AG04450 (cell line): ENCODE data around the gene LY6G6D. TPM values are rescaled to one million over a fixed set of nuclear protein-coding genes. Genes with fewer than 3 reads are reported as not detected.

Experiments used
- CTCF ChIA-PET: fragments of 300-600, 350-600 bp; formaldehyde crosslinking; extraction: SDS; loops from one replicate; lab custom pipeline; 2022; ENCODE audit warnings: antibody characterized with exemption, inconsistent platforms; lab: Charles Lee
- POLR2A ChIA-PET: fragments of 350-600 bp; formaldehyde crosslinking; extraction: SDS; loops from one replicate; lab custom pipeline; 2021; ENCODE audit warnings: antibody characterized with exemption, inconsistent platforms; lab: Yijun Ruan, JAX
- DNase-seq: peaks from one replicate; pipeline ENCODE4 v3.0.0-alpha.2; 2011; ENCODE audit warnings: low read depth, low spot score
- H3K27ac ChIP-seq: one replicate; pipeline ENCODE4 v1.5.1; 2012; ENCODE audit warnings: low read depth, low read length, control low read depth
- H3K27me3 ChIP-seq: one replicate; pipeline ENCODE4 v1.6.0; 2012; ENCODE audit warnings: low read length; ENCODE audit not compliant: control insufficient read depth, insufficient read depth
- H3K4me3 ChIP-seq: 2 replicates; pipeline ENCODE4 v1.5.1; 2011; ENCODE audit warnings: mild to moderate bottlenecking, low read depth, low read length, control low read depth
- H3K9me3 ChIP-seq: 2 replicates; pipeline ENCODE4 v1.5.1; 2012; ENCODE audit warnings: low read length; ENCODE audit not compliant: control insufficient read depth, insufficient read depth
- polyA plus RNA-seq: library from polyadenylated mRNA; depleted of rRNA; stranded (reverse); fragments of >200 nt; gene quantifications from 2 replicates; pipeline ENCODE4 v1.2.3, GENCODE V29; 2011
- TF ChIP-seq, protein P1 (sequence below): IDR thresholded peaks from 2 replicates; pipeline ENCODE4 v1.5.1; 2011; ENCODE audit warnings: low read depth, low read length, control low read depth, inconsistent platforms

The LY6G6D gene
- polyA plus RNA-seq, 1 experiment: not detected

DNA sequence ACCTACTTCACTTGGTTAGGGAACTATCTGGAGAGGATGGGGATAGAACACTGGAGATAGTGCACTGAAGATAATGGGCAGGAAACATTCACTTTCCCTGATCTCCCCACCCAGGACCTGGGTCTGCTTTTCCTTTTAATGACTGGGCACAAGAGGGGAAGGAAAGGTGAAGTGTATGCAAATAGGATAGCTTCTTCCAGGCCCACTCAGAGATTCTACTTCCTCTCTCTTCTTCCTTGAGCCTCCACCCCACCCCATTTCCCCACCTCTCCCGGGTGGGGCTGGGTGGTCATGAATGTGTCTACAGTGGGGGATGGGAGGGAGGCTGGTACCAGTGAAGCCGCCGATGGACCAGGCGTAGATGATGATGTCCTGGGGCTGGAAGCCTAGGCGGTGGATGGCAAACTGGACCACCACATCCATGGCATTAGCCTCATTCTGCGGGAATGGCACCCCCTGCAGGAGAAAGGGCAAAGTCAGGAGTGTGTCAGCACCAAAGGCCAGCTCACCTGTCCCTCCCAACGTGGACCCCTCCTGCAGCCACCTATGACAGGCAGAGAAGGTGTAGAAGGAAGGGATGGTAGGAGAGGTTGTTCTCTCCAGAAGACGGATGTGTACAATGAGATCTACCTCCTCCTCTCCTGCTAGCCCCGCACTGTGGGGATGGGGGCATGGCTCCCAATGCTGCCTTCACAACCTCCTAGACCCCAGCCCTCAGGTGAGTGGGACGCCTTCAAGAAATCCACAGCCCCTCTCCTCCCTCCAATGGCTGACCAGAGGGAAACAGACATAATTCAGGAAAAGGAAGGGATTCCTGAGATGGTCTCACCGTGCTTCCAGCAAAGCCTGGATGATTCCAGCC lies 25.7 kb upstream of the LY6G6D start:
- CTCF ChIA-PET: interaction anchor here (1.1 to 2.4 kb wide), 2 partner anchors 8 to 141 kb away, joined by 6 to 7 read pairs; partner anchors contain the start of gene LY6G5C
- POLR2A ChIA-PET: interaction anchor here (1.2 kb wide), 1 partner anchor 138 kb away, joined by 3 read pairs; the partner anchor contains the start of gene HSPA1B
- H3K27me3 ChIP-seq: no peaks in the 10 kb centered on the region
- H3K9me3 ChIP-seq: no peaks in the 10 kb centered on the region
- H3K27ac ChIP-seq: no peak overlapping the region
- TF ChIP-seq, protein P1, sequence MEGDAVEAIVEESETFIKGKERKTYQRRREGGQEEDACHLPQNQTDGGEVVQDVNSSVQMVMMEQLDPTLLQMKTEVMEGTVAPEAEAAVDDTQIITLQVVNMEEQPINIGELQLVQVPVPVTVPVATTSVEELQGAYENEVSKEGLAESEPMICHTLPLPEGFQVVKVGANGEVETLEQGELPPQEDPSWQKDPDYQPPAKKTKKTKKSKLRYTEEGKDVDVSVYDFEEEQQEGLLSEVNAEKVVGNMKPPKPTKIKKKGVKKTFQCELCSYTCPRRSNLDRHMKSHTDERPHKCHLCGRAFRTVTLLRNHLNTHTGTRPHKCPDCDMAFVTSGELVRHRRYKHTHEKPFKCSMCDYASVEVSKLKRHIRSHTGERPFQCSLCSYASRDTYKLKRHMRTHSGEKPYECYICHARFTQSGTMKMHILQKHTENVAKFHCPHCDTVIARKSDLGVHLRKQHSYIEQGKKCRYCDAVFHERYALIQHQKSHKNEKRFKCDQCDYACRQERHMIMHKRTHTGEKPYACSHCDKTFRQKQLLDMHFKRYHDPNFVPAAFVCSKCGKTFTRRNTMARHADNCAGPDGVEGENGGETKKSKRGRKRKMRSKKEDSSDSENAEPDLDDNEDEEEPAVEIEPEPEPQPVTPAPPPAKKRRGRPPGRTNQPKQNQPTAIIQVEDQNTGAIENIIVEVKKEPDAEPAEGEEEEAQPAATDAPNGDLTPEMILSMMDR: peak; percentile 46
- no peak overlapping the region for H3K4me3 ChIP-seq
- DNase-seq: no peak

DNA sequence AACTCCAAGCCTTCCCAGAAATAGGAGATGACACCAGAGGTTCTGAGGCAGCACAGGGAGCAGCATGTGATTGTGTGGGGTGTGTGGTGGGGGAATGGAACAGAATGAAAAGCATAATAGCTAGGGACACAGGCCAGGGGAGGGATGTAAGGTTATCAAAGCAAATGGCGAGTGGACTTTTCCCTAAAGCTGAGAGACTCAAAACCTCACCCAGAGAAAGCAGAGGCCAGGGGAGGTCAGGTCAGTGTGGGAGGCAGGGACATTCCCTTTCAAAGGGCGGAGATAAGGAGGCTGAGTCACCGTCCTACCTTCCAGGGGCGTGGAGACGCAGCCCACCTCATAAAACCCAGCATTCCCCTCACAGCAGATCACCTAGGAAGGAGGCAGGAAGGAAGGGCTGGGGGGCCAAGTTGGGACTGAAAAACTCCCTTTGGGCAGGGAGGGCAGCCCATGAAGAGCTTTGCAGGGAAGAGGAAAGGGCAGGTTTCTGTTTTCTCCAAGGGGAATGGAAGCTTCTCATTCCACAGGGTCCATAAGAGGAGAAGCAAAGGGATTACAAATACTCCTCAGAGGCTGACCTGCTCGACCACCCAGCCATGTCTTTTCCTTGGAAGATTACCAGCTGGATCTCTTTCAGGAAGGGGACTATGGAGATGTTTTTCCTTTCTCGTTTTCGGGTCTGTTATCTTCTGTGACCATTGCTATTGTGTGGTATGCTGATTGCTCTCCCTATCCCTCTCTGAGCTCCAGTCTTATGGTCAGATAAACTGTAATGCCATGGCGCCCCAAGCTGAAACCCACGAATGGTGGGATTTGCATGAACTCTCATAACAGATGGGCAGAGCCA lies 24.7 kb upstream of the LY6G6D start:
- Histone ChIP-seq H3K4me3 (no peak overlapping the region), H3K27ac (no peak overlapping the region), H3K27me3 (no peaks in the 10 kb centered on the region), H3K9me3 (no peaks in the 10 kb centered on the region)
- ChIA-PET CTCF (interaction anchor here (0.6 to 2.4 kb wide), 5 partner anchors 9 to 140 kb away, joined by 3 to 7 read pairs (median 4); partner anchors contain the start of genes LSM2, LY6G5B and LY6G5C), POLR2A (interaction anchor here (1.2 kb wide), 1 partner anchor 137 kb away, joined by 3 read pairs; the partner anchor contains the start of gene HSPA1B)
- DNase-seq: no peak
- TF ChIP-seq, protein P1: no peak

- Histone ChIP-seq H3K9me3 (no peaks in the 10 kb centered on the region), H3K4me3 (no peak overlapping the region), H3K27me3 (no peaks in the 10 kb centered on the region), H3K27ac (no peak overlapping the region)
- TF ChIP-seq, protein P1: no peak
- DNase-seq: no peak
- POLR2A ChIA-PET: interaction anchor here (1.2 kb wide), 1 partner anchor 136 kb away, joined by 3 read pairs; the partner anchor contains the start of gene HSPA1B
- CTCF ChIA-PET: interaction anchor here (0.6 to 2.4 kb wide), 4 partner anchors 9 to 116 kb away, joined by 3 to 7 read pairs (median 4); partner anchors contain the start of genes LSM2, LY6G5B and LY6G5C
Observed at GRCh38 chr6:31691078-31691463, 24.1 kb upstream of the LY6G6D start.

DNA sequence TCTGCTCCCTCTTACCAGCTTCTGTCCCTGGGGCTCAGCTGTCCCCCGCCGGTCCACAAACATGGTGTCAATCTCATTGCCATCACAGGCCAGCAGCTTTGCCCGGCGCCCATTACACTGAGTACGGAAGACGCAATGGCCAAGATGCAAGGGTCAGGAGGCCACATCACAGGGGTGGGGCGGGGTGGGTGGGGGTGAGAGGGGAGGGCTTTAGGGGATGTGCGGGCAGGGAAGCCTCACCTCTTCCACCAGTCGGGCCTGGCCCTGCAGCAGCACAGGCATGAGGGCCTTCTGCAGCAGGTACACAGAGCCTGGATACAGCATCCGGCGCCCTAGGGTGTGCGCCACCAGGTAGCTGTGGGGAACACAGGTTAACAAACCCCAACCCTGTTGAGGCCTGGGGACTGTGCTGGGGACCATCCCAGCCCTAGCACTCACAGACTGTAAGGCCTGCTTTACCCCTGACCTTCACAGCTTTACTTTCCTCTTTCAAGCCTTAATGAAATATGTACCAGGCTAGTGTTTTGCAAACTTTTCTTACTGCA lies 23.5 kb upstream of the LY6G6D start:
- ChIA-PET CTCF (interaction anchor here (0.6 to 2.4 kb wide), 2 partner anchors 11 to 12 kb away, joined by 3 to 7 read pairs; partner anchors contain the start of genes ABHD16A and LY6G5C), POLR2A (no interaction called here)
- no peaks in the 10 kb centered on the region for H3K27me3 ChIP-seq
- no peak overlapping the region for H3K4me3 ChIP-seq
- no peak for DNase-seq
- TF ChIP-seq, protein P1: no peak
- H3K9me3 ChIP-seq: no peaks in the 10 kb centered on the region
- H3K27ac ChIP-seq: no peak overlapping the region
